Hepatocyte (in vitro differentiated cells): Measurements from ENCODE around the gene COL6A3.

ENCODE experiments used
- EZH2 ChIP-seq: fragments of 200-600 bp; sonication (generic); IDR thresholded peaks from 2 replicates; pipeline ENCODE4 v1.6.1; 2016; ENCODE audit warnings: antibody characterized with exemption, mild to moderate bottlenecking, borderline replicate concordance
- EZH2phosphoT487 ChIP-seq: fragments of 200-600 bp; sonication (generic); IDR thresholded peaks from one replicate; pipeline ENCODE4 v1.6.1; 2018; ENCODE audit warnings: antibody characterized with exemption, mild to moderate bottlenecking, low read depth, moderate library complexity; ENCODE audit not compliant: unreplicated experiment, severe bottlenecking
- TF ChIP-seq, protein P1 (sequence below): fragments of 200-600 bp; sonication (generic); IDR thresholded peaks from 2 replicates; pipeline ENCODE4 v1.5.1; 2016; ENCODE audit warnings: antibody characterized with exemption, mild to moderate bottlenecking; ENCODE audit not compliant: poor library complexity

DNA sequence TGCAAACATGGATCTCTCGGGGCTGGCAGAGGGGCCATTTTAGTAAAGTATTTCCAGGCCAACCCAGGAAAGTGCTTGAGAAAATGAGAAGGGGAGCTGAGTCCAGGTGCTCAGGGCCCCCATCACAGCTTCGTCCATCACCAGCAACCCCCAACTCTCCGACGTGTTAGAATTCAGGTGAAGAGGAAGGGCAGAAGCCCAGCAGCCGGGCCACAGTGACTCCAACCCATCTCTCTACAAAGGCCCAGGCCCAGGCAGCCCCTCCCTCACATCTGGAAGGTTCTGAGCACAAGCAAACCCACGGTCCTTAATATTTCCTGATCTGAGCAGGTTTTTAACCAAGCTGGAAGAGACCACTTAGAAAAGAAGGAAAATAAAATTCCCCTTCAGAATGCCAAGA is 34.7 kb upstream of the COL6A3 start:
- TF ChIP-seq, protein P1, sequence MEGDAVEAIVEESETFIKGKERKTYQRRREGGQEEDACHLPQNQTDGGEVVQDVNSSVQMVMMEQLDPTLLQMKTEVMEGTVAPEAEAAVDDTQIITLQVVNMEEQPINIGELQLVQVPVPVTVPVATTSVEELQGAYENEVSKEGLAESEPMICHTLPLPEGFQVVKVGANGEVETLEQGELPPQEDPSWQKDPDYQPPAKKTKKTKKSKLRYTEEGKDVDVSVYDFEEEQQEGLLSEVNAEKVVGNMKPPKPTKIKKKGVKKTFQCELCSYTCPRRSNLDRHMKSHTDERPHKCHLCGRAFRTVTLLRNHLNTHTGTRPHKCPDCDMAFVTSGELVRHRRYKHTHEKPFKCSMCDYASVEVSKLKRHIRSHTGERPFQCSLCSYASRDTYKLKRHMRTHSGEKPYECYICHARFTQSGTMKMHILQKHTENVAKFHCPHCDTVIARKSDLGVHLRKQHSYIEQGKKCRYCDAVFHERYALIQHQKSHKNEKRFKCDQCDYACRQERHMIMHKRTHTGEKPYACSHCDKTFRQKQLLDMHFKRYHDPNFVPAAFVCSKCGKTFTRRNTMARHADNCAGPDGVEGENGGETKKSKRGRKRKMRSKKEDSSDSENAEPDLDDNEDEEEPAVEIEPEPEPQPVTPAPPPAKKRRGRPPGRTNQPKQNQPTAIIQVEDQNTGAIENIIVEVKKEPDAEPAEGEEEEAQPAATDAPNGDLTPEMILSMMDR = no peak
- no peak for TF ChIP-seq EZH2
- TF ChIP-seq EZH2phosphoT487 = no peak
